ENCODE results near the gene BRCA1.
"Not testable (repeated sequence)": the region's sequence is repeated elsewhere in the genome, so short reads cannot be mapped to it uniquely, and the experiment has no call there.

BRCA1 gene

DNA sequence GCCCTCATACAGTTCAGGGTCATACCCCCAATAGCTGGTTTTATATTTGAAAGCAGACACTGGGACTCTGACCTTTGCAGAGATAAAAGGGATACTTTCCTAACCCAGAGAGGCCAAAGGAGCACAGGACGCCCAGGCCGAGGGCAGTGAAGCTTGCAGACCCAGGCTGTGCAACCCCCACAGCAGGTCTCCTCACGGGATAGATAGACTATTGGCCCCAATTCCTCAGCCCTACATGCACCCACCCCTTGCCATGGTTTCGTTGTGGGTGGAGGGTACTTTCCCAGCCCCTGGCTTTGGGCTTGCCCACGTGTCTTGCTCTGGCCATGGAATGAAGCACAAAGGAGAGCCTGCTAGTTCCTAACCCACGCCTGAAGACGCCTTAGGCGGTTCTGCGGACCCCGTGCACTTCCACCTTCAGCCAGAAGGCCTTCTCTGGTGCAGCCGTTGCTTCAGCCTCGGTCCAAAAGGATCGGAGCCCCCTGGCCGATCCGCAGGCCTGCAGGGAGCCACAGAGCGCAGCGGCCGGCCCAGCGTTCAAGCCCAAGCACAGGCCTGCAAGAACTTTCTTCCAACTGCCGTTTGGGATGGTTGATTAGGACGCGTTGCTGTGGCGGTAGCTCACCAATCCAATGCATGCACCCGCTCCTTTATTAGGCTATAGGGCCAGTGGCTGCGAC, 9.8 kb upstream of the BRCA1 start:
- no peak for DNase-seq (ENCODE audit: low read depth)

DNA sequence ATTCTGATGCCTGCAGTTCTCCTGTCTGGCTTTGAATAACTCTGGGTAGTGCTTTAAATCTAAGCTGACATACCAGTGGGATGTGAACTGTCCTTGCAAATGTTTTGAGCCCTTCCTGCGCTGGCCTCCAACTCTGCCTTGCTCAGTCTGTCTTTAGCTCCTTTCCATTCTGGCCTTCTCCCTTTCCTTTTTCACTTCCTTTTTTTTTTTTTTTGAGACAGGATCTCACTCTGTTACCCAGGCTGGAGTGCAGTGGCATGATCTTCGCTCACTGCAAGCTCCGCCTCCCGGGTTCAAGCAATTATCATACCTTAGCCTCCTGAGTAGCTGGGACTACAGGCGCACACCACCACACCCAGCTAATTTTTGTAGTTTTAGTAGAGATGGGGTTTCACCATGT, 8.3 kb upstream of the BRCA1 start:
- DNase-seq (ENCODE audit: low read depth), result not testable (repeated sequence)

- DNase-seq (ENCODE audit: low read depth), result no peak
Observed at GRCh38 chr17:43132117-43132516, 7.0 kb upstream of the BRCA1 start.

GRCh38 chr17:43129671-43130010, 4.5 kb upstream of the BRCA1 start:
- DNase-seq (ENCODE audit: low read depth), result no peak

GRCh38 chr17:43127333-43127876, 2.2 kb upstream of the BRCA1 start:
- not testable (repeated sequence) for DNase-seq (ENCODE audit: low read depth)

DNA sequence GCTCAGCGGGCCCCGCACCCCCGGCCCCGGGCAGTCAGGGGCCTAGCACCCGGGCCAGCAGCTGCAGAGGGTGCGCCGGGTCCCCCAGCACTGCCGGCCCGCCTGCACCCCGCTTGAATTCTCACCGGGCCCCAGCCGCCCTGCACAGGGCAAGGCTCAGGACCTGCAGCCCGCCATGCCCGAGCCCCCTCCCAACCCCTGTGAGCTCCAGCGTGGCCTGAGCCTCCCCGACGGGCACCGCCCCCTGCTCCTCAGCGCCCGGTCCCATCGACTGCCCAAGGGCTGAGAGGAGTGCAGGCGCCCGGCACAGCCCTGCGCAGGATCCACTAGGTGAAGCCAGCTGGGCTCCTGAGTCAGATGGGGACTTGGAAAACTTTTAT, 1.7 kb upstream of the BRCA1 start:
- no peak for DNase-seq (ENCODE audit: low read depth)

GRCh38 chr17:43125967-43126910, 1.1 kb upstream of the BRCA1 start:
- no peak for DNase-seq (ENCODE audit: low read depth)

DNA sequence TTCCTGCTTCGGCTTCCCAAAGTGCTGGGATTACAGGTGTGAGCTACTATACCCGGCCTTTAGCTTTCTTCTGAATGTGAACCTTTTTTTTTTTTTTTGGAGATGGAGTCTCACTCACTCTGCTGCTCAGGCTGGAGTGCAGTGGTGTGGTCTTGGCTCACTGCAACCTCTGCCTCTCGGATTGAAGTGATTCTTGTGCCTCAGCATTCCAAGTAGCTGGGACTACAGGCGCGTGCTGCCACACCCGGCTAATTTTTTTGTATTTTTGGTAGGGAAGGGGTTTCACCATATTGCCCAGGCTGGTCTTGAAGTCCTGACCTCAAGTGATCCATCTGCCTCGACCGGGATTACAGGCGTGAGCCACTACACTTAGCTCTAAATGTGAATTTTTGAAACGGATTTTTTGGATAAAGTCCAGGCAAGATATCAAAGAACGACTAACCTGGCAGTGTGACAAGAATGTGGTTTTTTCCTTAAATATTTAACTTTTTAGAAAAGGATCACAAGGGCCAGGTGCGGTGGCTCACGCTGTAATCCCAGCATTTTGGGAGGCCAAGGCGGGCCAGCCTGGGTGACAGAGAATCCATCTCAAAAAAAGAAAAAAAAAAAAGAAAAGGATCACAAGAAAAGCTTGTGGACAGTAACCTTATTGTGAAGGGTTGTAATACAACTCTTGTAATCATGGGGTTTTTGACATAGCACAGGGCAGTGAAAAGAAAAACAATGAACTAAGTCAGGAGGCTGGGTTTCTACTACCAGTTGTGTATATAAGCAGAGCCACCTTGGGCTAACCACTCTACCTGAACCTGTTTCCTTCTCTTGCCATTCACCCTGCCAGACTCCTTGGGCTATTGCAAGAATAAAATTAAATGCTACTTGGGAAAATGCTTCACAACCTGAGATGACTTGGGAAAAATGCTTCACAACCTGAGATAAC, 6.2 kb downstream of the BRCA1 start:
- DNase-seq (ENCODE audit: low read depth), result no peak

DNA sequence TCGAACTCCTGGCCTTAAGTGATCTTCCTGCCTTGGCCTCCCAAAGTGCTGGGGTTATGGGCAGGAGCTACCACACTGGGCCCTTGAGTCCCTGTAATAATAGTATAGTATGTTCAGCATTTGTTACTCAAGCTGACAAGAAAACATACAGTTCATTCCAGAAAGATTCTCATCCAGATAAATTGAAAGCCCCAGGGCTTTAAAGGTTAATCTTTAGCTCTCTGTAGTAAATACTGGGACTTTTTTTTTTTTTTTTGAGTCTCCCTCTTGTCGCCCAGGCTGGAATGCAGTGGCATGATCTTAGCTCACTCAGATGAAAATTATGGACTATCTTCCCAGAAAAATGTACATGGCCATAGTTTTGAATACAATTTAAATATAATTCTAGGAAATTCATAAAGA, 11.0 kb downstream of the BRCA1 start:
- no peak for DNase-seq (ENCODE audit: low read depth)

- DNase-seq (ENCODE audit: low read depth), result no peak
Observed at GRCh38 chr17:43106552-43106951, 18.6 kb downstream of the BRCA1 start.

DNA sequence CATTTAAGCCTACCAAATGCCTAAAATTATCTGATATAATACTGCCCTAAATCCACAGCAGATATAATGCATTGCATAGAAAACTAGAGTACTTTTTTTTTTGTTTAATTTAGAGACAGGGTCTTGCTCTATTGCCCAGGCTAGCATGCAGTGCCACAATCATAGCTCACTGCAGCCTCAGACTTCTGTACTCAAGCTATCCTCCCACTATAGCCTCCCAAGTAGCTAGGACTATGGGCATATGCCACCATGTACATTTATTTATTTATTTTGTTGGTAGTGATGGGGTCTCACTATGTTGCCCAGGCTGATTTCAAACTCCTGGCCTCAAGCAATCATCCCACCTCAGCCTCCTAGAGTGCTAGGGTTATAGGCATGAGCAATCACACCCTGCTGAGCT, 20.0 kb downstream of the BRCA1 start:
- no peak for DNase-seq (ENCODE audit: low read depth)

GRCh38 chr17:43104665-43105064, 20.5 kb downstream of the BRCA1 start:
- DNase-seq (ENCODE audit: low read depth), result no peak

- DNase-seq (ENCODE audit: low read depth), result not testable (repeated sequence)
Observed at GRCh38 chr17:43095364-43095763, 29.8 kb downstream of the BRCA1 start.

GRCh38 chr17:43094129-43094835, 30.9 kb downstream of the BRCA1 start:
- DNase-seq (ENCODE audit: low read depth), result no peak

GRCh38 chr17:43092901-43093300, 32.3 kb downstream of the BRCA1 start:
- DNase-seq (ENCODE audit: low read depth), result no peak

DNA sequence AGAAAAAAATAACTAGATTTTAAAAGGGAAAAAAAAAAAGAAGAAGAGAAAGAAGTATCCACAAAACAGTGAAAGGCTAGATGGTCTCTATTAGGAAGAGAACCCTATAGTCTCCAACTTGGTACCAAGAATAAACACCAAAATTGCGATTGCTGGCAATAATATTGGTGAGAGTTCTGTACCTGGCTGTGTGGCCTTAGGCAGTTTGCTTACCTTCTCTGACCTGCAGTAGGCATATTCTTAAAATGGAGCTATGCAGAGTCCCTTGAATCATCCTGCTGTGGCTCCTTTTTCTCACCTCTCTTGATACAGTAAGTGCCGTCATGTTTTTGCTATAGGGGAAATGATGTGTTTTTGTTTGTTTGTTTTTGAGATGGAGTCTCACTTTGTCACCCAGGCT, 35.1 kb downstream of the BRCA1 start:
- no peak for DNase-seq (ENCODE audit: low read depth)

- no peak for DNase-seq (ENCODE audit: low read depth)
Observed at GRCh38 chr17:43085474-43085873, 39.7 kb downstream of the BRCA1 start.

- DNase-seq (ENCODE audit: low read depth), result no peak
Observed at GRCh38 chr17:43079641-43080302, 45.4 kb downstream of the BRCA1 start.

- DNase-seq (ENCODE audit: low read depth), result no peak
Observed at GRCh38 chr17:43074869-43075268, 50.3 kb downstream of the BRCA1 start.

- DNase-seq (ENCODE audit: low read depth), result no peak
Observed at GRCh38 chr17:43070872-43071271, 54.3 kb downstream of the BRCA1 start.

GRCh38 chr17:43070257-43070656, 54.9 kb downstream of the BRCA1 start:
- DNase-seq (ENCODE audit: low read depth), result no peak

Measured in activated T-cell treated with anti-CD3 and anti-CD28 coated beads for 24 hours (primary cell).